Fibroblast of villous mesenchyme (primary cell): Measurements from ENCODE around the gene KIR2DL3. TPM values are rescaled to one million over a fixed set of nuclear protein-coding genes. Genes with fewer than 3 reads are reported as not detected.
"Not testable (repeated sequence)": the region's sequence is repeated elsewhere in the genome, so short reads cannot be mapped to it uniquely, and the experiment has no call there.

ENCODE experiments used
- DNase-seq: peaks from one replicate; pipeline ENCODE4 v3.0.0-alpha.2; 2010; ENCODE audit warnings: low read depth
- H3K4me3 ChIP-seq: 2 replicates; pipeline ENCODE4 v1.5.1; 2011; ENCODE audit warnings: low read depth, mild to moderate bottlenecking, low read length
- CTCF ChIP-seq: IDR thresholded peaks from 2 replicates; pipeline ENCODE4 v1.5.1; 2012; ENCODE audit warnings: low read depth, mild to moderate bottlenecking, low read length; ENCODE audit not compliant: insufficient read depth
- total RNA-seq: library from RNA; depleted of rRNA; stranded (reverse); fragments of >200 nt; gene quantifications from 2 replicates; pipeline ENCODE4 v1.2.3, GENCODE V29; 2012

Gene KIR2DL3
- total RNA-seq, 1 donor: not detected

GRCh38 chr19:54707962-54708361, 30.4 kb upstream of the KIR2DL3 start:
- no peak overlapping the region for H3K4me3 ChIP-seq
- no peak for DNase-seq
- TF ChIP-seq CTCF: no peak

- DNase-seq: no peak
- H3K4me3 ChIP-seq: no peak overlapping the region
- TF ChIP-seq CTCF: no peak
Measured at GRCh38 chr19:54708781-54709180, 29.5 kb upstream of the KIR2DL3 start.

GRCh38 chr19:54709212-54709948, 28.9 kb upstream of the KIR2DL3 start:
- no peak for TF ChIP-seq CTCF
- no peak for DNase-seq
- no peak overlapping the region for H3K4me3 ChIP-seq

GRCh38 chr19:54709956-54710355, 28.4 kb upstream of the KIR2DL3 start:
- H3K4me3 ChIP-seq, DNase-seq: not testable (repeated sequence)

GRCh38 chr19:54724142-54724541, 14.2 kb upstream of the KIR2DL3 start, which contains the start of gene KIR3DL3:
TSS of gene KIR3DL3 (plus strand) at chr19:54724442. CDS start at chr19:54724497, 55 bp downstream.
- no peak for TF ChIP-seq CTCF
- H3K4me3 ChIP-seq: no peak within 1 kb of the TSS
- DNase-seq: no peak

- no peak for TF ChIP-seq CTCF
- DNase-seq: no peak
- no peak overlapping the region for H3K4me3 ChIP-seq
Measured at GRCh38 chr19:54724644-54725043, 13.7 kb upstream of the KIR2DL3 start.

- no peak overlapping the region for H3K4me3 ChIP-seq
- DNase-seq: no peak
- no peak for TF ChIP-seq CTCF
Measured at GRCh38 chr19:54725321-54725720, 13.0 kb upstream of the KIR2DL3 start.
